K562 (cell line): ENCODE measurements around the gene FAM107B. TPM values are rescaled to one million over a fixed set of nuclear protein-coding genes. Genes with fewer than 3 reads are reported as not detected.
A peak's percentile ranks its signal among the peaks of the same experiment; 100 is the strongest.

Experiments
- BCL6 ChIP-seq: fragments of 250-450 bp; sonication (Bioruptor Pico); IDR thresholded peaks from 2 replicates; pipeline ENCODE4 v1.4.0; 2020
- CEBPB ChIP-seq: fragments of 450-650 bp; IDR thresholded peaks from 2 replicates; pipeline ENCODE4 v1.6.1; 2016; ENCODE audit warnings: missing genetic modification characterization, missing compliant biosample characterization
- MCM3 ChIP-seq: fragments of 450-650 bp; IDR thresholded peaks from 2 replicates; pipeline ENCODE4 v1.6.1; 2016
- NRF1 ChIP-seq, 2 experiments: fragments of 450-650 bp; IDR thresholded peaks in 1 of 2; conservative IDR thresholded peaks in 1 of 2; 2 replicates each; pipeline ENCODE4 v1.6.1; 2014; ENCODE audit warnings: mild to moderate bottlenecking in 2 of 2
- POLR3G ChIP-seq: IDR thresholded peaks from 2 replicates; pipeline ENCODE4 v1.6.1; 2011; ENCODE audit not compliant: insufficient read length, insufficient replicate concordance; ENCODE audit errors: extremely low read depth
- RAD51 ChIP-seq: fragments of 450-650 bp; IDR thresholded peaks from 2 replicates; pipeline ENCODE4 v1.7.1; 2016; ENCODE audit warnings: low read depth, mild to moderate bottlenecking, borderline replicate concordance
- RBM17 ChIP-seq: fragments of 200-400 bp; formaldehyde crosslinking; IDR thresholded peaks from 2 replicates; pipeline ENCODE4 v1.6.1; 2017; ENCODE audit warnings: low read depth, mild to moderate bottlenecking, low read length, borderline replicate concordance
- SAFB2 ChIP-seq: fragments of 200-400 bp; formaldehyde crosslinking; IDR thresholded peaks from 2 replicates; pipeline ENCODE4 v1.6.1; 2018; ENCODE audit warnings: borderline replicate concordance, low read length, low read depth, moderate library complexity; ENCODE audit not compliant: severe bottlenecking
- SNIP1 ChIP-seq: fragments of 450-650 bp; IDR thresholded peaks from 2 replicates; pipeline ENCODE4 v1.7.1; 2017; ENCODE audit warnings: low read depth, mild to moderate bottlenecking
- SPI1 ChIP-seq: IDR thresholded peaks from 2 replicates; pipeline ENCODE4 v1.6.1; 2011; ENCODE audit warnings: low read depth, low read length, control low read depth, borderline replicate concordance
- TEAD4 ChIP-seq, 2 experiments: sonication (generic) in 1 of 2; formaldehyde crosslinking in 1 of 2; IDR thresholded peaks; 2 replicates each; pipeline versions ENCODE4 v1.6.1 to v1.8.0; 2012 to 2022; ENCODE audit warnings: borderline replicate concordance in 1 of 2, inconsistent platforms in 1 of 2, low read length in 1 of 2, mild to moderate bottlenecking in 1 of 2, missing genetic modification reagents in 1 of 2
- U2AF1 ChIP-seq: fragments of 200-400 bp; formaldehyde crosslinking; optimal IDR thresholded peaks from 2 replicates; pipeline ENCODE3; 2017; ENCODE audit warnings: mild to moderate bottlenecking, low read depth, low read length, moderate library complexity
- ZNF140 ChIP-seq: fragments of 250-450 bp; sonication (Bioruptor Pico); IDR thresholded peaks from 2 replicates; pipeline ENCODE4 v1.8.0; 2021; ENCODE audit warnings: moderate library complexity, mild to moderate bottlenecking, inconsistent platforms
- ZNF551 ChIP-seq: fragments of 250-450 bp; sonication (Bioruptor Pico); IDR thresholded peaks from 2 replicates; pipeline ENCODE4 v1.5.0; 2021; ENCODE audit warnings: mild to moderate bottlenecking, moderate library complexity
- polyA plus RNA-seq, 8 experiments: library from polyadenylated mRNA; depleted of rRNA in 4 of 8; stranded (reverse) in 5 of 8; unstranded in 3 of 8; fragments of >200 nt; fragmentation: Nextera tagmentation in 2 of 8; fragmentation: Illumina TruSeq in 1 of 8; extraction: Ambion mirVana in 2 of 8; extraction: Trizol in 1 of 8; gene quantifications; 2 replicates each; pipeline versions ENCODE4 v1.2.1 to v1.2.3, GENCODE V29; 2011 to 2014; ENCODE audit warnings: inconsistent platforms in 1 of 8, missing spikeins in 1 of 8
- total RNA-seq, 7 experiments: library from RNA; depleted of rRNA in 6 of 7; stranded (reverse); fragments of >200 nt in 6 of 7; fragmentation: Illumina TruSeq in 2 of 7; extraction: Trizol in 2 of 7; gene quantifications; 2 replicates each; pipeline versions ENCODE4 v1.2.1 to v1.2.3, GENCODE V29; 2011 to 2021; ENCODE audit warnings: low replicate concordance in 1 of 7
- TF ChIP-seq, protein P1 (sequence below): fragments of 450-650 bp; IDR thresholded peaks from 2 replicates; pipeline ENCODE4 v1.6.1; 2016; ENCODE audit warnings: missing biosample characterization, missing genetic modification characterization

Gene FAM107B
- total and polyA plus RNA-seq, 9 of the 15 experiments (the other 6 are each of a cell fraction or from before 2014, with no cell fraction given) = 0.40 to 2.8 (median 1.4) TPM

DNA sequence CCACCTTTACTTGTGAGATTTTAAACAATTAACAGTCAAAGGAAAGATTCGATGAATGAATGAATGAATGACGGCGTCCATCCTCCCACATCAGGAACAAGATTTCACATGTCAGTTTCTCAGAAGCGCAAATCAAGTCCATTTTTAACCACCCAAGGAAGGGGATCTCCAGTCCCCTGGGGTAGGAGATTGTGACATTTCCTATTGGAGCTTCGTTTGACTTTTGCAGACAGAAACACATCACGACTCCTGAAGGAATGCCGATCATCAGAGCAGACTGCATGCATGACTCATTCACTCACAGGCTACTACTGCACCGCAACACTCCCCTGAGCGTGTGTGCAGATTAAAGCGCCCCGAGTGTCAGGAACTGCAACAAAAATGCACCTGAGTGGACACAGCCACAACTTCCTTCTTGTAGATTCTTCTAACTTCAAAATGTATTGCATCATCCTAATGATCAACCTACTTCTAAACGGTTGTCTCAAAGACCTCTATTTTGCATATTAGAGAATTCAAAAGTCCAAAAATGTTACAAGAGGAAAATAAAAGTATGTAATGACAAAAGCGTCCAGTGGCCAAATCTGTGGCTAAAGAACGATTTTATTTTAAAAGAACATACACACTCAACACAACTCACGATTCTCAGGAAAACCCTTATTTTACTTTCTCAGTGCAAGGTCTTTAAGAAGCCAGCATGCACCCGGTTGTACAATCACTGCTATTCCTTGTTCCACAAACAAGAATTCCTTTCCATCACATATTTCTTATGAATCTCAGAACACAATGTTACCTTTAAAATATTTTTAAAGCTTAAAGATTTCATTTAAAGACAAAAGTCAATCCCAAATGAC lies 172.6 kb downstream of the FAM107B start (continued):
- no peak for TF ChIP-seq TEAD4 (IDR thresholded peaks at IDR 0.05; ENCODE audit: low read length)
- no peak for TF ChIP-seq TEAD4 (CRISPR knock-in tag; IDR thresholded peaks at IDR 0.05; ENCODE audit: borderline replicate concordance)
- no peak for TF ChIP-seq RAD51
- TF ChIP-seq, protein P1, sequence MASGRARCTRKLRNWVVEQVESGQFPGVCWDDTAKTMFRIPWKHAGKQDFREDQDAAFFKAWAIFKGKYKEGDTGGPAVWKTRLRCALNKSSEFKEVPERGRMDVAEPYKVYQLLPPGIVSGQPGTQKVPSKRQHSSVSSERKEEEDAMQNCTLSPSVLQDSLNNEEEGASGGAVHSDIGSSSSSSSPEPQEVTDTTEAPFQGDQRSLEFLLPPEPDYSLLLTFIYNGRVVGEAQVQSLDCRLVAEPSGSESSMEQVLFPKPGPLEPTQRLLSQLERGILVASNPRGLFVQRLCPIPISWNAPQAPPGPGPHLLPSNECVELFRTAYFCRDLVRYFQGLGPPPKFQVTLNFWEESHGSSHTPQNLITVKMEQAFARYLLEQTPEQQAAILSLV (tag) = peak; percentile 40; the same call in 1 of the 2 replicates
- no peak for TF ChIP-seq MCM3
- TF ChIP-seq SNIP1 = no peak
- peak; percentile 79 for TF ChIP-seq CEBPB
- TF ChIP-seq POLR3G = no peak
- no peak for TF ChIP-seq SPI1
- TF ChIP-seq SAFB2 = no peak
- no peak for TF ChIP-seq ZNF140 (CRISPR knock-in tag)
- TF ChIP-seq RBM17 = no peak
- no peak for TF ChIP-seq ZNF551
- no peak for TF ChIP-seq BCL6
- TF ChIP-seq NRF1 (conservative IDR thresholded peaks at IDR 0.05 in 1 of 2, IDR thresholded peaks at IDR 0.05 in 1 of 2) = peak in 1 of 2 experiments; percentile 26; a peak in 1 of 4 replicates
- TF ChIP-seq U2AF1 = no peak
- TF ChIP-seq, all 486 proteins: peak for 20
